CD14-positive monocyte (primary cell): ENCODE measurements around the gene ADO. TPM values are rescaled to one million over a fixed set of nuclear protein-coding genes. Genes with fewer than 3 reads are reported as not detected.
A peak's percentile ranks its signal among the peaks of the same experiment; 100 is the strongest.

Experiments used
- DNase-seq, 3 donors: peaks; one replicate each; pipeline ENCODE4 v3.0.0-alpha.2; 2011 to 2022
- H2AFZ ChIP-seq: 2 replicates; pipeline ENCODE4 v1.6.0; 2012; ENCODE audit warnings: mild to moderate bottlenecking, low read depth, low read length, inconsistent platforms; ENCODE audit not compliant: insufficient read depth, poor library complexity, severe bottlenecking
- H3K27ac ChIP-seq, 2 donors: 1 replicate in 1 of 2; 2 replicates in 1 of 2; pipeline ENCODE4 v1.5.1; 2012 to 2013; ENCODE audit warnings: low read length in 2 of 2, control low read depth in 1 of 2, inconsistent platforms in 1 of 2, low read depth in 1 of 2, mild to moderate bottlenecking in 1 of 2
- H3K27me3 ChIP-seq, 2 donors: one replicate each; pipeline versions ENCODE4 v1.6.0 to v1.6.1; 2011 to 2013; ENCODE audit warnings: low read length in 2 of 2; ENCODE audit not compliant: control insufficient read depth in 2 of 2, insufficient read depth in 2 of 2
- H3K36me3 ChIP-seq, 2 donors: replicated peaks in 1 of 2; 1 replicate in 1 of 2; 2 replicates in 1 of 2; pipeline versions ENCODE4 v1.5.1 to v1.6.1; 2012 to 2013; ENCODE audit warnings: low read length in 2 of 2, control low read depth in 1 of 2, inconsistent platforms in 1 of 2, mild to moderate bottlenecking in 1 of 2; ENCODE audit not compliant: insufficient read depth in 2 of 2, control insufficient read depth in 1 of 2
- H3K4me1 ChIP-seq, 2 donors: 1 replicate in 1 of 2; 2 replicates in 1 of 2; pipeline versions ENCODE4 v1.5.1 to v1.6.1; 2012 to 2013; ENCODE audit warnings: low read length in 2 of 2, control low read depth in 1 of 2, inconsistent platforms in 1 of 2, mild to moderate bottlenecking in 1 of 2, moderate library complexity in 1 of 2; ENCODE audit not compliant: insufficient read depth in 2 of 2, control insufficient read depth in 1 of 2
- H3K4me2 ChIP-seq: replicated peaks from 2 replicates; pipeline ENCODE3; 2012; ENCODE audit warnings: low read length, moderate library complexity, mild to moderate bottlenecking; ENCODE audit not compliant: poor library complexity, severe bottlenecking; ENCODE audit errors: extremely low read depth
- H3K4me3 ChIP-seq, 3 experiments: fragments of 200-600 bp in 1 of 3; sonication (generic) in 1 of 3; replicated peaks in 1 of 3; 1 replicate in 2 of 3; 2 replicates in 1 of 3; pipeline ENCODE4 v1.5.1; 2011 to 2013; ENCODE audit warnings: low read length in 3 of 3, mild to moderate bottlenecking in 3 of 3, control low read depth in 2 of 3, low read depth in 2 of 3, inconsistent platforms in 1 of 3, moderate library complexity in 1 of 3
- H3K79me2 ChIP-seq: 2 replicates; pipeline ENCODE4 v1.6.0; 2012; ENCODE audit warnings: mild to moderate bottlenecking, control low read depth, inconsistent platforms, low read length, moderate library complexity; ENCODE audit not compliant: insufficient read depth
- H3K9ac ChIP-seq: 2 replicates; pipeline ENCODE4 v1.6.0; 2017; ENCODE audit warnings: low read length, mild to moderate bottlenecking; ENCODE audit not compliant: insufficient read depth, poor library complexity, severe bottlenecking
- H3K9me3 ChIP-seq, 2 donors: replicated peaks in 1 of 2; 1 replicate in 1 of 2; 2 replicates in 1 of 2; pipeline versions ENCODE4 v1.5.1 to v1.6.1; 2012 to 2013; ENCODE audit warnings: low read length in 2 of 2, control low read depth in 1 of 2; ENCODE audit not compliant: control insufficient read depth in 1 of 2, insufficient read depth in 1 of 2
- H4K20me1 ChIP-seq: 2 replicates; pipeline ENCODE4 v1.6.0; 2012; ENCODE audit warnings: mild to moderate bottlenecking, low read length, control low read depth, moderate library complexity; ENCODE audit not compliant: insufficient read depth
- H3K27ac Mint-ChIP-seq, 7 donors: one replicate each; pipeline ENCODE4 v1.8.0; 2020; ENCODE audit warnings: mild to moderate bottlenecking in 7 of 7, mixed read lengths in 7 of 7, moderate library complexity in 6 of 7, inconsistent platforms in 2 of 7
- H3K27me3 Mint-ChIP-seq, 3 donors: one replicate each; pipeline ENCODE4 v1.8.0; 2021 to 2022; ENCODE audit warnings: low read depth in 3 of 3, mild to moderate bottlenecking in 3 of 3, mixed read lengths in 3 of 3, moderate library complexity in 3 of 3, inconsistent platforms in 1 of 3
- H3K36me3 Mint-ChIP-seq, 2 donors: one replicate each; pipeline ENCODE4 v1.8.0; 2020; ENCODE audit warnings: mixed read lengths in 2 of 2, inconsistent platforms in 1 of 2, mild to moderate bottlenecking in 1 of 2
- H3K4me1 Mint-ChIP-seq: one replicate; pipeline ENCODE4 v1.8.0; 2020; ENCODE audit warnings: mild to moderate bottlenecking, mixed read lengths
- H3K4me3 Mint-ChIP-seq, 2 donors: one replicate each; pipeline ENCODE4 v1.8.0; 2020; ENCODE audit warnings: mild to moderate bottlenecking in 2 of 2, mixed read lengths in 2 of 2, moderate library complexity in 1 of 2
- H3K9me3 Mint-ChIP-seq, 7 donors: one replicate each; pipeline ENCODE4 v1.8.0; 2020 to 2022; ENCODE audit warnings: mixed read lengths in 7 of 7, mild to moderate bottlenecking in 6 of 7, moderate library complexity in 6 of 7, inconsistent platforms in 2 of 7
- CTCF ChIP-seq: fragments of 200-600 bp; IDR thresholded peaks from one replicate; pipeline ENCODE4 v1.8.0; 2022; ENCODE audit warnings: antibody characterized with exemption, mild to moderate bottlenecking
- WGBS: methylation state at CpG from one replicate; pipeline ENCODE4 v1.1.5; 2013; ENCODE audit warnings: missing lambda C conversion rate; ENCODE audit not compliant: insufficient coverage; 5-methylcytosine and 5-hydroxymethylcytosine counted together
- intact Hi-C, 2 donors: fragments of 100-400 bp; cut with micrococcal nuclease; formaldehyde crosslinking; loops; one replicate each; pipeline versions ENCODE4 v1.15.0 to v1.15.1; 2023
- polyA plus RNA-seq, 3 donors: library from polyadenylated mRNA; depleted of rRNA in 1 of 3; unstranded in 2 of 3; stranded (reverse) in 1 of 3; fragments of 300-500 nt in 2 of 3; fragments of >200 nt in 1 of 3; fragmentation: Illumina TruSeq in 2 of 3; gene quantifications; 1 replicate in 2 of 3; 2 replicates in 1 of 3; pipeline ENCODE4 v1.2.3, GENCODE V29; 2012 to 2021

ADO gene
- polyA plus RNA-seq, 3 donors = 5.7 to 7.0 (median 6.2) TPM

GRCh38 chr10:62755662-62756653, 48.6 kb upstream of the ADO start:
- intact Hi-C loops = no loop called here
- H3K27ac Mint-ChIP-seq = no peak overlapping the region

More at GRCh38 chr10:62755662-62756653, 48.6 kb upstream of the ADO start:
- no peak overlapping the region for H3K27ac ChIP-seq
- no peak for TF ChIP-seq CTCF
- H3K4me1 ChIP-seq = peaks cover 17 to 20% of the 10 kb centered on the region in 2 donors
- H3K4me2 ChIP-seq = no peak overlapping the region
- H3K9me3 ChIP-seq = no peaks in the 10 kb centered on the region
- H3K79me2 ChIP-seq = no peaks in the 10 kb centered on the region
- Mint-ChIP-seq H3K4me3 (peak overlapping the region in 1 of 2 donors; percentile 43), H3K4me1 (peaks cover 23% of the 10 kb centered on the region), H3K36me3 (peaks cover 0 to 3% of the 10 kb centered on the region in 2 donors), H3K9me3 (peaks cover 0 to 5% (median 0%) of the 10 kb centered on the region in 7 donors), H3K27me3 (peaks cover 0 to 13% (median 6%) of the 10 kb centered on the region in 3 donors)
- H3K4me3 ChIP-seq = no peak overlapping the region
- H3K9ac ChIP-seq = no peak overlapping the region
- H4K20me1 ChIP-seq = no peaks in the 10 kb centered on the region
- H2AFZ ChIP-seq = no peak overlapping the region
- H3K36me3 ChIP-seq = no peaks in the 10 kb centered on the region
- no peak for DNase-seq
- 83% methylated on average over 3 of the region's 8 CpGs for WGBS
- H3K27me3 ChIP-seq = no peaks in the 10 kb centered on the region
